ENCODE results near the gene SMYD3. TPM values are rescaled to one million over a fixed set of nuclear protein-coding genes. Genes with fewer than 3 reads are reported as not detected.

Gene SMYD3
- total RNA-seq, 1 experiment from 2014 or later, result 17.4 TPM

DNA sequence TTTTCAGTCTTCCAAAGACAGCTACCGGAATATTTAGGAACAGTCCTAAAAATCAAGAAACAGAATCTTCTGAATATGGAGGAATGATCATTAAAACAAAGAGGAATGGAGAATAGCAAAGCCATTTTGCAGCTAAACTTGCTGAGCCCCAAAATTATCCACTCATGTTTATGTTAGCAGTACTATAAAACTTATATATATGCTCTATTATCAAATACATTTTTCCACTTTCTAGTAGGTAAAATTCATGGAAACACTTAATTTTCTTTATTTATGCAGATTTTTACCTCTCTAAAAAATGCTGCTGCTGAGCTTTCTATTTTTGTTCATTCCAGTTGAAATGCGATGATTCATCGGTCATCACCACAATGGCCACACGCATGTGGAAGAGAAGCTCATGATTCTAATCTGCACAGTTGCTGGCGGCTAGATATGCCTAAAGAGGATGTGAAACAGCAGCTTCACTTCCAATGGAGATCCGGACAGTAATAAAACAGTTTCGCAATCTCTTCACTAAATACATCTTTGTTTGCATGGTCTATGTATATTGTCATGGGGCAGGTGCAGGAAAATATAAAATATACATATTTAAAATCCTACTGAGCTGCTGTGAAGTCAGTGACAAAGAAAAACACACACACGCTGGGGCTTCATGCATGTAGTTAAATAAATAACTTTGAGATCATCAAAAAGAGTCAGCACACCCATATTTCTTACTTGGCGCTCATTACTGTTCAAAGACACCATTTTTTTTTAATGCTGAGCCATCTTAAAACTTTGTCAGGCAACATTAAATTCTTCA lies 292.2 kb downstream of the SMYD3 start:
- no peaks in the 10 kb centered on the region for H3K9me3 ChIP-seq (ENCODE audit: control insufficient read depth, insufficient read depth, low read depth, low read length)
- POLR2A ChIA-PET, result no interaction called here
- no peaks in the 10 kb centered on the region; the same call in 1 of the 2 replicates for H3K4me1 ChIP-seq (ENCODE audit: control insufficient read depth, insufficient read depth, low read length)
- CTCF ChIA-PET, result no interaction called here
- H3K27me3 ChIP-seq (ENCODE audit: control insufficient read depth, insufficient read depth, low read length), result no peaks in the 10 kb centered on the region
- in situ Hi-C loops (cut with HindIII; ENCODE audit: low pct_unique_long_range_greater_than_20kb, low sequenced_read_pairs) (no loop called here), intact Hi-C loops (cut with micrococcal nuclease; ENCODE audit: unreplicated experiment) (no loop called here)
- H3K27ac ChIP-seq (ENCODE audit: low read length), result no peak overlapping the region
- DNase-seq (ENCODE audit: low read depth, low spot score), result no peak
- no peak for ATAC-seq
- H3K36me3 ChIP-seq (ENCODE audit: control insufficient read depth, insufficient read depth, low read length), result no peaks in the 10 kb centered on the region
- BruUV-seq (replicated peaks), result no TSS peak
- H3K4me3 ChIP-seq (ENCODE audit: low read depth in 2 of 2, low read length in 2 of 2), result no peak overlapping the region
- TF ChIP-seq, protein P1, sequence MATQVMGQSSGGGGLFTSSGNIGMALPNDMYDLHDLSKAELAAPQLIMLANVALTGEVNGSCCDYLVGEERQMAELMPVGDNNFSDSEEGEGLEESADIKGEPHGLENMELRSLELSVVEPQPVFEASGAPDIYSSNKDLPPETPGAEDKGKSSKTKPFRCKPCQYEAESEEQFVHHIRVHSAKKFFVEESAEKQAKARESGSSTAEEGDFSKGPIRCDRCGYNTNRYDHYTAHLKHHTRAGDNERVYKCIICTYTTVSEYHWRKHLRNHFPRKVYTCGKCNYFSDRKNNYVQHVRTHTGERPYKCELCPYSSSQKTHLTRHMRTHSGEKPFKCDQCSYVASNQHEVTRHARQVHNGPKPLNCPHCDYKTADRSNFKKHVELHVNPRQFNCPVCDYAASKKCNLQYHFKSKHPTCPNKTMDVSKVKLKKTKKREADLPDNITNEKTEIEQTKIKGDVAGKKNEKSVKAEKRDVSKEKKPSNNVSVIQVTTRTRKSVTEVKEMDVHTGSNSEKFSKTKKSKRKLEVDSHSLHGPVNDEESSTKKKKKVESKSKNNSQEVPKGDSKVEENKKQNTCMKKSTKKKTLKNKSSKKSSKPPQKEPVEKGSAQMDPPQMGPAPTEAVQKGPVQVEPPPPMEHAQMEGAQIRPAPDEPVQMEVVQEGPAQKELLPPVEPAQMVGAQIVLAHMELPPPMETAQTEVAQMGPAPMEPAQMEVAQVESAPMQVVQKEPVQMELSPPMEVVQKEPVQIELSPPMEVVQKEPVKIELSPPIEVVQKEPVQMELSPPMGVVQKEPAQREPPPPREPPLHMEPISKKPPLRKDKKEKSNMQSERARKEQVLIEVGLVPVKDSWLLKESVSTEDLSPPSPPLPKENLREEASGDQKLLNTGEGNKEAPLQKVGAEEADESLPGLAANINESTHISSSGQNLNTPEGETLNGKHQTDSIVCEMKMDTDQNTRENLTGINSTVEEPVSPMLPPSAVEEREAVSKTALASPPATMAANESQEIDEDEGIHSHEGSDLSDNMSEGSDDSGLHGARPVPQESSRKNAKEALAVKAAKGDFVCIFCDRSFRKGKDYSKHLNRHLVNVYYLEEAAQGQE (IDR thresholded peaks at IDR 0.05; ENCODE audit: insufficient read depth in 1 of 2, low read depth in 2 of 2, low read length in 1 of 2), result no peak
- no peak for TF ChIP-seq POLR2AphosphoS5 (IDR thresholded peaks at IDR 0.05; ENCODE audit: low read depth, low read length)
- no peak for TF ChIP-seq SIN3A (IDR thresholded peaks at IDR 0.05; ENCODE audit: borderline replicate concordance, insufficient read depth, low read depth, low read length)
- TF ChIP-seq, protein P2, sequence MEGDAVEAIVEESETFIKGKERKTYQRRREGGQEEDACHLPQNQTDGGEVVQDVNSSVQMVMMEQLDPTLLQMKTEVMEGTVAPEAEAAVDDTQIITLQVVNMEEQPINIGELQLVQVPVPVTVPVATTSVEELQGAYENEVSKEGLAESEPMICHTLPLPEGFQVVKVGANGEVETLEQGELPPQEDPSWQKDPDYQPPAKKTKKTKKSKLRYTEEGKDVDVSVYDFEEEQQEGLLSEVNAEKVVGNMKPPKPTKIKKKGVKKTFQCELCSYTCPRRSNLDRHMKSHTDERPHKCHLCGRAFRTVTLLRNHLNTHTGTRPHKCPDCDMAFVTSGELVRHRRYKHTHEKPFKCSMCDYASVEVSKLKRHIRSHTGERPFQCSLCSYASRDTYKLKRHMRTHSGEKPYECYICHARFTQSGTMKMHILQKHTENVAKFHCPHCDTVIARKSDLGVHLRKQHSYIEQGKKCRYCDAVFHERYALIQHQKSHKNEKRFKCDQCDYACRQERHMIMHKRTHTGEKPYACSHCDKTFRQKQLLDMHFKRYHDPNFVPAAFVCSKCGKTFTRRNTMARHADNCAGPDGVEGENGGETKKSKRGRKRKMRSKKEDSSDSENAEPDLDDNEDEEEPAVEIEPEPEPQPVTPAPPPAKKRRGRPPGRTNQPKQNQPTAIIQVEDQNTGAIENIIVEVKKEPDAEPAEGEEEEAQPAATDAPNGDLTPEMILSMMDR (IDR thresholded peaks at IDR 0.05), result no peak
- no peak for TF ChIP-seq TCF7L2 (IDR thresholded peaks at IDR 0.05; ENCODE audit: low read depth, low read length)

DNA sequence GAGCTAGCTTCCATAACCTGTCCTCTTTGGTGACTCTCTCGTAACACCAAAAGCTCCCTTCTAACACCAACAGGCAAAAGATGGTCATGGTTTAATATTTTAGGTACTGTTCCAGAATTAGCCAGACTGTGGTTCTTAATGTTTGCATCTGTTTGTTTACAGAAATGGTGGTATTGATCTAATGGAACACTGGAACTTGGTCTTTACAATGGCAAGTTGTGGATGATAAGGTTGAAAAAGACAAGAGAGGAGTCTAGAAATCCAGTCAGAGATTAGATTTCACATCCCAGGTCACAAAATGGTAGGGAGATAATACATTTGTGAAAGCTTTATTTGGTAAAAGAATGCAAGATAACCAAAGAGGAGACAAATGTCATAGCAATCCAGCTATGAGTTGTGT lies 293.1 kb downstream of the SMYD3 start:
- intact Hi-C loops (cut with micrococcal nuclease; ENCODE audit: unreplicated experiment) (no loop called here), in situ Hi-C loops (cut with HindIII; ENCODE audit: low pct_unique_long_range_greater_than_20kb, low sequenced_read_pairs) (no loop called here)
- H3K9me3 ChIP-seq (ENCODE audit: control insufficient read depth, insufficient read depth, low read depth, low read length), result no peaks in the 10 kb centered on the region
- DNase-seq (ENCODE audit: low read depth, low spot score), result no peak
- BruUV-seq (replicated peaks), result no TSS peak
- H3K4me3 ChIP-seq (ENCODE audit: low read depth in 2 of 2, low read length in 2 of 2), result no peak overlapping the region
- no peak for TF ChIP-seq SIN3A (IDR thresholded peaks at IDR 0.05; ENCODE audit: borderline replicate concordance, insufficient read depth, low read depth, low read length)
- TF ChIP-seq POLR2AphosphoS5 (IDR thresholded peaks at IDR 0.05; ENCODE audit: low read depth, low read length), result no peak
- TF ChIP-seq, protein P1 (IDR thresholded peaks at IDR 0.05; ENCODE audit: insufficient read depth in 1 of 2, low read depth in 2 of 2, low read length in 1 of 2), result no peak
- TF ChIP-seq, protein P2 (IDR thresholded peaks at IDR 0.05), result no peak
- TF ChIP-seq TCF7L2 (IDR thresholded peaks at IDR 0.05; ENCODE audit: low read depth, low read length), result no peak
- CTCF ChIA-PET, result interaction anchor here (0.6 kb wide), 1 partner anchor 162 kb away, joined by 7 read pairs; no protein-coding TSS in a partner anchor
- H3K27me3 ChIP-seq (ENCODE audit: control insufficient read depth, insufficient read depth, low read length), result no peaks in the 10 kb centered on the region
- POLR2A ChIA-PET, result no interaction called here
- H3K4me1 ChIP-seq (ENCODE audit: control insufficient read depth, insufficient read depth, low read length), result no peaks in the 10 kb centered on the region
- H3K36me3 ChIP-seq (ENCODE audit: control insufficient read depth, insufficient read depth, low read length), result no peaks in the 10 kb centered on the region
- no peak for ATAC-seq
- H3K27ac ChIP-seq (ENCODE audit: low read length), result no peak overlapping the region

All from Panc1 (cell line).